Stimulated activated CD4-positive, alpha-beta T cell treated with anti-CD3 and anti-CD28 coated beads, Interleukin-12 subunit alpha, Interleukin-12 subunit beta, amount 100 ng/mL, for 48 hours (primary cell): ENCODE data around the gene SLC15A3.
"Not testable (repeated sequence)": the region's sequence is repeated elsewhere in the genome, so short reads cannot be mapped to it uniquely, and the experiment has no call there.

Experiments
- DNase-seq, 3 donors: peaks; one replicate each; pipeline ENCODE4 v3.0.0-alpha.2; 2020; ENCODE audit warnings: low read depth in 2 of 3, low spot score in 1 of 3

The SLC15A3 gene

GRCh38 chr11:60915248-60915914 is 36.6 kb downstream of the SLC15A3 start:
- DNase-seq: peak; percentile 46 to 57 (median 55)

GRCh38 chr11:60914633-60915247 is 37.2 kb downstream of the SLC15A3 start:
- DNase-seq: no peak

- DNase-seq: peak; percentile 78 to 84 (median 83)
Measured at GRCh38 chr11:60913793-60914632, 38.0 kb downstream of the SLC15A3 start, which contains the start of gene TMEM109. TSS of gene TMEM109 (plus strand) at chr11:60914158. CDS start at chr11:60919694, 5,536 bp downstream.

GRCh38 chr11:60912851-60913528 is 39.0 kb downstream of the SLC15A3 start:
- DNase-seq: no peak

GRCh38 chr11:60912223-60912850 is 39.6 kb downstream of the SLC15A3 start:
- no peak for DNase-seq

- no peak for DNase-seq
Measured at GRCh38 chr11:60910711-60911380, 41.1 kb downstream of the SLC15A3 start.

- no peak for DNase-seq
Measured at GRCh38 chr11:60910281-60910687, 41.7 kb downstream of the SLC15A3 start.

GRCh38 chr11:60909680-60910280 is 42.2 kb downstream of the SLC15A3 start:
- not testable (repeated sequence) for DNase-seq

- no peak for DNase-seq
Measured at GRCh38 chr11:60908803-60909202, 43.2 kb downstream of the SLC15A3 start.

- peak; percentile 98 to 100 (median 98) for DNase-seq
Measured at GRCh38 chr11:60906132-60906972, 45.6 kb downstream of the SLC15A3 start, which contains the start of gene PRPF19. TSS of gene PRPF19 (minus strand) at chr11:60906585. CDS start at chr11:60906382, 203 bp downstream.

GRCh38 chr11:60905551-60906113 is 46.3 kb downstream of the SLC15A3 start:
- DNase-seq: no peak

- no peak for DNase-seq
Measured at GRCh38 chr11:60905047-60905446, 46.9 kb downstream of the SLC15A3 start.

- no peak for DNase-seq
Measured at GRCh38 chr11:60902625-60903024, 49.4 kb downstream of the SLC15A3 start.

GRCh38 chr11:60900673-60901404 is 51.1 kb downstream of the SLC15A3 start:
- no peak for DNase-seq

GRCh38 chr11:60899977-60900376 is 52.0 kb downstream of the SLC15A3 start:
- DNase-seq: no peak

- DNase-seq: no peak
Measured at GRCh38 chr11:60899046-60899936, 52.7 kb downstream of the SLC15A3 start.

- DNase-seq: no peak
Measured at GRCh38 chr11:60897496-60897895, 54.5 kb downstream of the SLC15A3 start.
